Islet precursor cell (in vitro differentiated cells): ENCODE measurements around the gene ZSWIM2.
"Not testable (repeated sequence)": the region's sequence is repeated elsewhere in the genome, so short reads cannot be mapped to it uniquely, and the experiment has no call there.

ENCODE experiments used
- DNase-seq: peaks from one replicate; pipeline ENCODE4 v3.0.0-alpha.2; 2018

The ZSWIM2 gene, protein sequence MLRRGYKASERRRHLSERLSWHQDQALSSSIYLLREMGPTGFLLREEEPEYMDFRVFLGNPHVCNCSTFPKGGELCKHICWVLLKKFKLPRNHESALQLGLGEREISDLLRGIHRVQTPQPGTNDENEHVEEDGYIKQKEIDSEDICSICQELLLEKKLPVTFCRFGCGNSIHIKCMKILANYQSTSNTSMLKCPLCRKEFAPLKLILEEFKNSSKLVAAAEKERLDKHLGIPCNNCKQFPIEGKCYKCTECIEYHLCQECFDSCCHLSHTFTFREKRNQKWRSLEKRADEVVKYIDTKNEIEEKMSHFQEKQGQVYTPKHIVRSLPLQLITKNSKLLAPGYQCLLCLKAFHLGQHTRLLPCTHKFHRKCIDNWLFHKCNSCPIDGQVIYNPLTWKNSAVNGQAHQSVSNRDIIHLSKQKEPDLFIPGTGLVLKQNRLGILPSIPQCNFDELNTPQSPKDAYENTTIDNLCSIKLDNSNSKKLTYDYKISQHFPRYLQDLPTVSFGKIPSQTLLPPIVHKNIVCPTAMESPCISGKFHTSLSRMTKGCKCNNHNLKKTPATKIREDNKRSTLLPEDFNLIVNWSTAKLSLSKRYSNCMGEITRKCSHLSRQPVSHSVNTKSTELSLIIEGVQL

DNA sequence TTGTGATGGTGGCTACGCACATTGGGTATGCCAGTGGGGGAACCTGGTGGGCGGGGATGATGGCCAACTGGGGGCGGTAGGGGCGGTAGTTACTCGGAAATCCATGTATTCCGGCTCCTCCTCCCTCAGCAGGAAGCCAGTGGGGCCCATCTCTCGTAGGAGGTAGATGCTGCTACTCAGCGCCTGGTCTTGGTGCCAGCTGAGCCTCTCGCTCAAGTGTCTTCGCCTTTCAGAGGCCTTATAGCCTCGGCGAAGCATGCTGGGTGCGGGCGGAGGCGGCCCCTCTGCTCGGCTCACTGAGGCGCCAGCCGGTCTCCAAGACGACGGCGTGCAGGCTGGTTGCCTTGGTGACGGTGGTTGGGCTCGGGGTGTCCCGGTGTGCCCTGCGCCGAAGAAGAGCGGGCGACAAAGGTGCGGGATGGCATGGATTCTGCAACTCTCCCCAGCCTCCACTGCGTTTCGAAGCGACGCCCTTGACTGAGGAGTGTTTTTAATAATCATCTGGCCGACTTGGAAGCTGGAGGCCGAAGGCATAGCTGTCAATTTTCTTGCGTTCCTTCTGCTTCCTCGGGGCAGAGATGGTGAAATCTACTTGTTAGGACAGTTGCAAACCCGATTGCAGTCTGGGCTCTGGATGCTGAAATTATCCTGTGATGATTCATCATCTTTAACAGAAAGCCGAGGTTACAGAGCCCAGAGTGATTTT, at the start of gene ZSWIM2:
ZSWIM2 (minus strand) TSS at position 298 of the 706 bp plus-strand sequence; CDS start at position 258, 40 bp downstream.
- peak; percentile 88 for DNase-seq

DNA sequence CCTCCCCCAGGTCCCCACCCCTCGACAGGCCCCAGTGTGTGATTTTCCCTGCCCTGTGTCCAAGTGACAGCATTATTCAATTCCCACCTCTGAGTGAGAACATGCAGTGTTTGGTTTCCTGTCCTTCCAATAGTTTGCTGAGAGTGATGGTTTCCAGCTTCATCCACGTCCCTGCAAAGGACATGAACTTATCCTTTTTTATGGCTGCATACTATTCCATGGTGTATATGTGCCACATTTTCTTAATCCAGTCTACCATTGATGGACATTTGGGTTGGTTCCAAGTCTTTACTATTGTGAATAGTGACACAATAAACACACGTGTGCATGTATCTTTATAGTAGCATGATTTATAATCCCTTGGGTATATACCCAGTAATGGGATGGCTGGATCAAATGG, 47.2 kb upstream of the ZSWIM2 start:
- DNase-seq: not testable (repeated sequence)

DNA sequence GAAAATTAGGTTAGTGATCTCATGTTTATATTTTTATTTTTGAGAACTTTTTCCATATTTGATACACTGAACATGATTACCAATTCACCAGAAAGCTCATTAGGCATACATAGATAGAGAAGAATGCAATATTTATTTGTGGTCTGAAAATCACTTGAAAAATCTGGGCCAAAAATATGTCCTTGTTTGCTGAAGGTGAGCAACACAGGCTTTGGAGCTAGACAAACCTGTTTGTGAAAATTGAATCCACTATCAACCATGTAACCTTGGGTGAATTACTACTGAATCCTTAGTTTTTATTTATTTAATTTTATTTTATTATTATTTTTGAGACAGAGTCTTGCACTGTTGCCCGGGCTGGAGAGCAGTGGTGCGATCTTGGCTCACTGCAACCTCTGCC, 46.5 kb upstream of the ZSWIM2 start:
- no peak for DNase-seq

DNA sequence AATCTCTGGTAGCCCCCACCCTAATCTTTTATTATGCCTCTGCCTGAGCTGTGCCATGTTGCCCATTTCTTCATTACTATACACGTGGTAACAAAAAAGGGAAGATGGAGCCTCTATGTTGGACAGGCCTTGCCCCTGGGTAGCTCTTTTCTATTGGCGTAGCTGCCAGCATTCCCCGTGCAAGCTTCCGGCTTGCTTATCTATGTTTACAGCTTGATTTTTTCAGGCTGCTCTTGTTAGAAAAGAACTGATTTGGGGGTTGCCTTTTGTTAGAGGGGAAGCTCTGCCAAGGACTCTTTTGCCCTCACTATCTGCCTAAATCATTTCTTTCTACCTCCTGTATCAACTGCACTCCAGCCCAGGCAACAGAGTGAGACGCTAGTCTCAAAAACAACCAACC, 45.5 kb upstream of the ZSWIM2 start:
- DNase-seq: no peak

DNA sequence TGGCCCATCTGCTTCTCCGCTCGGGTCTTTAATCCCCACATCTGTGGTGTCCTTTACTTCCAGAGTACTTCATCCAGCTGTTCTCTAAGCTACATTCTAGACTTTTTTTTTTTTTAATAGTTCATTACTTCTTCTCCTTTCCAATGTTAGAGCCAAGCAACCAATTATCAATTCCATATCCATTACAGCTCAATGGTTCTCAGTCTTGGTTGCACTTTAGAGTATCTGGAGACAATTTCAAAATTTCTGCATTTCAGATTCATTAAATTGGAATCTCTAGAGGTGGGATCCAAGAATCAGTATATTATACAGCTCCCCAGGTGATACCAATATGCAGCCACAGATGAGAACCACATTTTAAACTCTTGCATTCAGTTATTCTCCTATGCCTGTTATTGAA, 43.9 kb upstream of the ZSWIM2 start:
- no peak for DNase-seq

DNA sequence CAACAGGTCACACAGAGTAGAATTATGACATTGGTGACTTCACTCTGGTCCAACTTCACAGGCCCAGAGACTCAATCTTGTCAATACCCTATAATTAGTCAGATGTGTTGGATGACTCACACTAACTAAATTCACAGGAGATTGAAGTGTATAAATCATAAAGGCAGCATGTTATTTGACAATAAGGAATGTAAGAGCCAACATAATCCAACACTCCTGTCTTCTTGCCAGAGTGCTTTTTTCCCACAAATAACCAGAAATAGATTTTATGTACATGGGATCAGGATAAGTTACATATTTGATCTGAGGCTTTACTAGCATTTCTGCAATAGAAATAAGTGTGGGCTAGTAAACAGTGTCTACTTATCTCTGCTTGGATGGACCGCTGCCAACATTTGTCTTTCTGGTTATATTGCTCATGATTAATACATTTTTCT, 42.2 kb upstream of the ZSWIM2 start:
- DNase-seq: no peak

DNA sequence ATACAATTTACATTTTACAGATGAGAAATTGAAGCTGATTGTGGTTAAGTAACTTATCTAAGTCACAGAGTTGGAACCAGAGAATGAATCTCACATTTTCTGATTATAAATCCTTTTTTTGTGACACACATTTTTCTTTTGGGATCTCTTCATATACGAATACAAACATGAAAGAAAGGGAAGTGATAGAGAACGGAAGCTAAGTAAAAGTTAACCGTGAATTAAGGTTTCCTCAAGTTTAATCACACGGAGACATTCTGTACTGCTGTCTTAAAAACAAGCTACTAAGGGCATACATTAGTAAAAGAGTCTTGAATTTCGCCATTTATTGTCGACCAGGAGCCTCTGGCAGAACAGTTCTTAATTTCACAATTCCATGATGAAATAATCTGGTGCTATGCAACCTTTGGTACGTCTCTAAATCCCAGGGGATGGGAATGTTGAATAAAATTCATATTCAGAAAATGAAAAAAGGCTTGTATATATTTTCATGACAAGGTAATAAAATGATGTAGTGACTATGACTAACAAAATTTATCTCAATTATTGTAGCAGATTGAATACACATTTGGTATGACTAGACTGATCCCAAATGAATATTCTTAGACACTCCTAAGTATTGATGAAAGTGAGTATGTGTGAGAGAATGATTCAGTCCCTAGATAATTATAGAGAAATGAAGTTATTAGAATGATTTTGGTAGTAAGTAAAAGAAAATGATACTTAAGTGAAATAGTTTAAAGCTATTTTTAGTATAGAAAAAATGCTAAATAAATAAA, 40.3 kb upstream of the ZSWIM2 start:
- DNase-seq: no peak

DNA sequence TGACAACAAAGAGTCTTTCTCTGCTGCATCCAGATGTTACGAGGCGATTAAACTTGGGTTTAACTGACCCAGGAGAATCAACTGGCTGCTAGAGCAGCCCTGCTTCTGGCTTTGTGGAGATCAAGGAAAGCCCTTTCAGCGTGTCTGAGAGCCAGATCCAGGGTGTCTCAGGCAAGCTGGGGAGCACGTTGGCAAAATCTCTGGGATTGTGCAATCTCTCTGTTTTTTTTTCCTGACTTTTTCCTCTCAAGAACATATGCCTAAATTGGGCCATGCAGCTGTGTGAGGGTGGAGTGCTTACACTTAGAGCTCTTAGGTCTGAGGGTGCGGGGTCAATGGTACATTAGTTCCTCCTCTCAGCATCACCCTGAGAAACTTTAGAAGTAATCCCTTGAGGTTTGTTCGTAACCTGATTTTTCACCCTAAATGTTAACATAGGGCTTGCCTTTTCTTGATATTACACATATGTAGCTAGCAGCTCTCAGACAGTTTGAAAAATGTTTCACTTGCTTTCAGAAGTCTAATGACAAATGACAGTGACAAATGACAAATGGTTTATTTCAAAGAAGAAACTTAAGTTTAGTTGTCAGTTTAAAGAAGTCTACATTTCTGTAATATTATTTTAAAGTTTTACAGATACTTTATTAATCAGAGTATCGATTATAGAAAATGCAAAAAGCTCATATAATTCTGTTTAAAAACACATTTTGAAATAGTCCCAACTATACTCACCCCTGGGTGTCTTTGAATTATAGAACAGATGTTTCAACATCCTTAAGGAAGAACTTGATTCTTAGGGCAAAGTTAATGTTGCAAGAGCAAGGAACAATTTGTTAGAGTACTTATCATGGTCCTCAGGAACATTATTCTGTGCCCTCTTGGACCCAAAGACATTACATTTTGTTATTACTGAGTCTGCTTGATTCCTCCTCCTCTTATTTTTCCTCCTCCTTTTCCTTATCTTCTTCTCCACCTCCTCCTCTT, 38.4 kb upstream of the ZSWIM2 start:
- DNase-seq: no peak

DNA sequence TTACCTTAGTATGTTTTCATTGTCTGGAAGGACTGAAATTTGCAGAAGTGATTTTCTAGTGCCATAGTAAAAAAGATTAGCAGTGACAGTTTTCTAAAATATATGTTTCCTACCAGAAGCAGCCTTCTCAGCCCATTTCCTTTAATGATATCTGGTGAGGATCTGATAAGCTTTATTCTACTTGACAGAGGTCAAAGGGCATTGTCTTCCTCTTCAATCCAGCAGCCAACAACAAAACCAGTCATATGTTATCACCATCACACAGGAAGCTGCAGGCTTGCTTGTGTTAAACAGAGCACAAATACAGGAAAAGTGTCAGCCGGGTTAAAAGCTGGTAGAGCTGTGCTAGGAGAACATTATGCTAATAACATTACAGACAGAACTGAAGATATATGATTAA, 35.6 kb upstream of the ZSWIM2 start:
- peak; percentile 60 for DNase-seq

DNA sequence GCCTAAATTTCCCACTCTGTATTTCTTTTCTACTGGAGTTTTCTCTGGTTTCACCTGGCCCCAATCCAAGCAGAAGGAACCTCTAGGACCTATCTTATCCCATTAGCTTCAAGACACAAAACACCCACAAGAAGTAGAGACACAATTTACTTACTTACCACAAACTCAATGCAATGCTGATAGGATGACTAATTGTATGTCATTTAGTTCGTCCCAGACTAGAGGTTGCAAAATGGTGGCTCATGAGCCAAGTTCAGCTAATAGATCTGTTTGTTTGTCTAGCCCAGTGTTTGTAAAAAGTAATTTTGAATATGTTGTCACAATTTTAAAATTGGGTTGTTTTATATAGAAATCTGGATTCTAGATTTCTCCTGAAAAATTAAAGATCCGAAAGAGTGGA, 34.7 kb upstream of the ZSWIM2 start:
- no peak for DNase-seq

DNA sequence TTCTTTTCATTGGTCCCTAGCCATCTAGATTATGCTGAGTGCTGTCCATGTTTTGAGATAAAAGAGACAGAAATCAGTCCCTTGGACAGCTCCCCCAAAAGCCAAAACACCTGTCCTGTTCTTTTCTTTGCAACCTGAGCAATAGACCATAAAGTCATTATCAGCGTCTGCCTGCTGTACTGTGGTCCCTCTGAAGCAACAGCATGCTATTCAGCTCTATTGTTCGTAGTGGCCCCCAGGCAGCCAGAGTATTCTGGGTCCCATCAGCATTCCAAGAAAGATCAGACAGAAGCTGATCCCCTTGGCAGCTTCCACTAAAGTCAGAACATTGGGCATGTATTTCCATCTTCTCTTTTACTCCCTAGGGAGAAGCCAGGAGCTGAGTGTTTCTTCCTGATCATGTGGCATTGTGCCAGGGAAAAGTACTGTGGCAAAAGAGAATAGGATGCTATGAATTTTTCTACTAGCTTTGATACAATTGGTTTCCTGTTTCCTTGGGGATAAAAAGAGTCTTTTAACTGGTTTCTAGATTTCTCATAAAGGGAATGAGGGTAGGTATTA, 33.6 kb upstream of the ZSWIM2 start:
- DNase-seq: peak; percentile 70

DNA sequence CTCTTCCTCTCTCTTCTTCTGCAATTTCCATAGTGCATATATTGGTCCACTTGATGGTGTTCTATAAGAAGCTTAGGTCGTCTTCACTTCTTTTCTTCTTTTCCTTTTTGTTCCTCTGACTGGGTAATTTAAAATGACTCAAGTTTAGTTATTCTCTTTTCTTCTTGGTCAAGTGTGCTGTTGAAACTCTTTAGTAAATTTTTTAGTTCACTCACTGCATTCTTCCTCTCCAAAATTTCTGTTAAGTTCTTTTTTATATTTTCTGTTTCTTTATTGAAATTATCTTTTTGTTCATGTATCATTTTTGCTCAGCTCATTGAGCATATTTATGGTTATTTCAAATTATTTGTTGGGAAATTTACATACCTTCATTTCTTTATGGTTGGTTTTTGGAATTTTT, 32.7 kb upstream of the ZSWIM2 start:
- DNase-seq: no peak

DNA sequence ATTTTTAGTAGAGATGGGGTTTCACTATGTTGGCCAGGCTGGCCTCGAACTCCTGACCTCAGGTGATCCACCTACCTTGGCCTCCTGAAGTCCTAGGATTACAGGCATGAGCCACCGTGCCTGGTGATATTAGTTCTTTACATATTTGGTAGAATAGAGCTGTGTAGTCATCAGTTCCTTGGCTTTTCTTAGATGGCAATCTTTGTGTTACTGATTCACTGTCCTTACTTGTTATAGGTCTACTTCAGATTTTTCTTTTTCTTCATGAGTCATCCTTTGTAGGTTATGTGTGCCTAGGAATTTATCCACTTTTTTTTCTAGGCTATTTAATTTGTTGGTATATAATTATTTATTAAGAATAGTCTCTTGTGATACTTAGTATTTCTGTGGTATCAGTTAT, 30.3 kb upstream of the ZSWIM2 start:
- no peak for DNase-seq

DNA sequence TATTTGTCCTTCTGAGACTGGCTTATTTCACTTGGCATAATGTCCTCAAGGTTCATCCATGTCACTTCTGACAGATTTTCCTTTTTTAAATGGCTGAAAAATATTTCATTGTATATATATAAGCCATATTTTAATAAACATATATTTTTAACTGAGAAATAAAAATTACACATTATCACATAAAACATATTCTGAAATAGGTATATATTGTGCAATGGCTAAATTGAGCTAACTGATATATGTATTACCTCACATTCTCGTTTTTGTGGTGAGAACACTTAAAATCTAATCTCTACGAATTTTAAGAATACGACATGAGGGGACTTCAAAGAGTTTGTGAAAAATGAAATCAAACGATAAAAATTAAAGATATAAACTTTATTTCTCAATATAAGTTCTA, 25.7 kb upstream of the ZSWIM2 start:
- DNase-seq: no peak

DNA sequence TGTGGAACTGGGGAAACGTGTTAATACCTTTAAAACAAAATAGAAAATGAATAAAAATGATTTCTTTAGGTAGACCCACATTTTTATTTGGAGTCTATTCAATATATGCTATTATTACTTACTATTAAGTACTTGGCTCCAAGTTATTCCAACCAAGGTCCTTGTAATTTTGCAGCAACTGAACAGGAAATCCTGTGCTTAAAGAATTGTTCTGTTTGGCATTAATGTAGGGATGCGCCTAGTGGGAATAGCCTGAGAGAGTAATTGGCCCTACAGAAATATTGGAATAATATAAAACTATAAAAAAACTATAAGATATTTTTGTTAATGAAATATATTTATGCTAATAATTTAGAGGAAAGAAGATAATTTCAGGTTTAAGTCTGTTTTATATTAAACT, 22.9 kb upstream of the ZSWIM2 start:
- DNase-seq: no peak

DNA sequence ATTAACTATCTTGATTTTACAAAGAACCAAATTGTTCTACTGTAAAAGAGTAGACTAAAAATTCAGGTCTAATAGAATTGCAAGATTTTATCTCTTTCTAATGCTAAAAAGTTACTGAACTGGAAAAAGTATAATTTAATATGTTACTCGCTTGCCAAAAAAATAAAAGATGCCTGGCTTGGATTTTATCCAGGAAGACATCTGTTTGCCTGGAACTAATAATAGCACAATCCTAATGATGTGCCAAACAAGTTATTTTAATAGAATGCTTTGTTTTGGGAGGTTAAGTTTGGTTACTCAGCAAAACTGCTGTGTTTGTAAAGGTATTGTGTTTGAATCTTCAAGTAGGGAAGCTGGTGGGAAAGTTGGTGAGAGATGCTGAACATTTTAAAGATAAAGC, 19.4 kb upstream of the ZSWIM2 start:
- DNase-seq: no peak

DNA sequence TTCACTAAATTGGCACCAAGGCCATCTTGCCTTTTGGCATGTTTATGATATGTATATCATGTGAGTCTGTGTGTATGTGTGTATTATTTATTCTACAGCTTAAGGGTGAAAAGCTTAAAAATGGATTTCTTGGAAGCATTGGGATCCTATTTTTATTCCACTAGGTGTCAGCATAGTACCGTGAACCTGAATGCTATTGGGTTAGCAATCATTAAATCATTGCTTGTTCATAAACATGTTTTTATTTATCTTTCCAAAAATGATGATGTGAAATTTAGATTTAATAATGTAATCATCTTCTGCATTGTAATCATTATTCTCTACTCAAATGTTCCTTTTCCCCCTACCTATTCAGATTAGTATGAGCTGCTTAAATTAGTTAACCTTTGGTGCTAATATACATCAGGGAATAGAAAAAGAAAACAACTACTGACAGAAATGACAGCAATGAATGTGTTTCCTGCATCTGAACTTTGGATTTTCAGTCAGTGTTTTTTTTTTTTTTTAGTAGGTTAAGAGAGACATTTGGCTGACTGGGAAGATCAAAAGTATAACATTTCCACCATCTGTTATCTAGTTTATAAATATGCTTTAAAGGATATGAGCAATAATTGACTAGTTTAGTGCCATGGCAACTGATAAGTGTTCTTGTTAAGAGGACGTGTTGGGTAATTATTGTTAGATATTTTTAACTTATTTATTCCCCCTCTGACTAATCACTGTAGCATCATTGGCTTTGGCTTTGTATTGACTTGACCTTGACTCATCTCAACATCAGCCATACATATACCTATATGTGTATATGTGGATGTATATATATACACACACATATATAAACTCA, 14.1 kb upstream of the ZSWIM2 start:
- DNase-seq: no peak

DNA sequence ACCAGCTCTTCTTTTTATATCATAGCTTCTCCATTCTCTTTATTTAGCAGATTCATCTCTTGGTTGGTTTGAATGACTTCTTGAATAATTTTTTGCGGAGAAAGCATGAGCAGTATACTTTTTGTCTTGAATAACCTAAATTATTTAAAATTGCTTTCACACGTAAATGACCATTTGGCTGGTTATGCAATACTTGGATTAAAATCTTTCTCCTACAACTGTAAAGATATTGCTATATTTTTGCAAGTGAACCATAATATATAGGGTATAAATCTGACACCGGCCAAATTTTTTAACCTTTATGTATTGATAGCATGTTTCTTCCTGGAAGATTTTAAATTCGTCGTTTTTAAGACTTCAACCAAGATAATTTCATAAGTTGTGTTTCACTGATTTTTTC, 6.2 kb upstream of the ZSWIM2 start:
- no peak for DNase-seq

DNA sequence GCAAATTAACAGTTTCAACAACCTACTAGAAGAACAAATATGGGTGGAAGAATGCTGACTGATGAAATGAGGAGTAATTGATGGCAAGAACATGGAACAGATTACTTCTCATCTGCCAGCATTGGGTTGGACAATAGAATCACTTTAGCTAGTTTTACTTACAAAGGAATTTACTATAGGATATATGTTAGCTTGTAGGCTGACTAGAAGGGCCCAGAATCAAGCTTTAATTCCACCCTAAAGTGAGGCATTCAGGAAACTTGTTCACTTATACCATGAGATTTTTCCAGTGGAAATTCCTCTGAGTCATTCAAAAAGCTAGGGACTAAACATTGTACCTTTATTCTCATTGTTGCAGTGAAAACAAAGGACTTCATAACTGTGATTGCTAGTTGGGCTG, 5.0 kb upstream of the ZSWIM2 start:
- DNase-seq: no peak

DNA sequence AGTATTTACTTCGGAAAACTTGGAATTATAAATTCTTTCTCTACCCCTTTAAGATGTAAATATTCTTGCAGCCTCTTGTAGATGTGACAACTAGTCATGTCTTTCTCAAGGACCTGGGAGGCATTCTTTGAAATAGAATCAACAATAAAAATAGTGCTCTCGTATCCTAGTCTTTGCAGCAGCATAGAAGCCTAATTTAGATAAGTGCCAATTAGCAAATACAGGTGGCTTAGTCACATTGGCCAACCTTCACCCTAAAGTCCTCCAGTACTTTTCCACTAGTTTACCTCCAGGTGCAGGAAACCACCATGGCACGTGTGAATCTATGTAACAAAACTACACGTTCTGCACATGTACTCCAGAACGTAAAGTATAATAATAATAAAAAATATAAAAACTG, 3.5 kb upstream of the ZSWIM2 start:
- DNase-seq: no peak

DNA sequence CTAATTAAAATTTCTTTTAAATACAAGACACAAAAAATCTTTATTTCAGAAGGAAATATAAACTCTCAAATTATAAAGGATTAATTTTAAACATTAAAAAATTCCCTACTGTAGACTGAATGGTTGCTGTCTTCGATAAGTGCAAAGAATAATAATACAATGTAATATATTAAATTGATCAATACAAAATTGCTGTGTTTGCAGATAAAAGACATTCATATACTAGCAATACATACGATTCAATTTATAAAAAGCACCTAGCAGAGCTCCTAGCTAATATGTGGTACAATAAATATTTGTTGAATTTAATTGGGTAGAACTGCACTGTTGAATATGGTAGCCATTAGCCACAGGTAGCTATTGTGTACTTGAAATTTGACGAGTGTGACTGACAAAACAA, 6.6 kb downstream of the ZSWIM2 start:
- no peak for DNase-seq
